Measurements from ENCODE around the gene CD82. TPM values are rescaled to one million over a fixed set of nuclear protein-coding genes. Genes with fewer than 3 reads are reported as not detected.

CD82 gene
- total RNA-seq, 1 donor from 2014 or later, result 22.3 TPM

DNA sequence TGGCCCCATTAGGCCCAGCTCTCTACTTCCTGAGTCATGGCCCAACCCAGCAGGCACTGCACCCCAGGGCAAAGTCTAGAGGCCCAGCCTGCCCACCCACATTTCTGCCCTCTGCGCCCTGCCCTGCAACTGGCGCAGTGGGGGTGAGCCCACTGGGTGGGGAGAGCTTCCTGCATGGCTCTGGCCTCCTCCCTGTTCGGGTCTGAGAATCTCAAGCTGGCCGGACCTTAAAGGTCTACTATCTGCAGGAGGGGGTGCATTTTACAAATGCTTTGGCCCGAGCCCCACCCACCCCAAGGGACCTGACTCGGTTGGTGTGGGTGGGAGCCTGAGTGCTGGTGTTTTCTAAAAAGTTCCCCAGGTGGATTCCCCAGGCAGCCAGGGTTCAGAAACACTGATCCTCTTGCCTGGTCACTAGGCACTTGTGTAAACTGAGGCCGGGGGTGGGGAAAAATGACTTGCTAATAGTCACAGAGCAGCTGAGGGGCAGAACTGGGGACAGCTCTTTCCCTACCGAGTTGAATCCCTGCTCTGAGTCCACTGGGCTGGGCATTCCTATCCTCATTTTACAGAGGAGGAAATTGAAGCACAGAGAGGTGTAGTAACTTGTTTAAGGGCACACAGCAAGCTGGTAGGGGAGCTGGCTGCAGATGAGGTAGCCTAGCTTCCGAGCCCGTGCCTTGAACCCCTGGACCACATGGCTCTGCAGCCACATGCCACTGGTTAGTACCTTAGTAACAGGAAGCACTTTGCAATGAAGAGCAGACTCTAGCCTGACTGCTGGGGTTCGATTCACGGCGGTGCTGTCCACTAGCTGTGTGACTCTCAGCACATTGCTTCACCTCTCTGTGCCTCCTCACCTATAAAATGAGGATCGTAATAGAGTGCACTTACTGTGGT lies 36.3 kb downstream of the CD82 start:
- DNase-seq (ENCODE audit: low read depth), result no peak

GRCh38 chr11:44602891-44603310 lies 37.4 kb downstream of the CD82 start:
- no peak for DNase-seq (ENCODE audit: low read depth)

GRCh38 chr11:44604171-44604581 lies 38.7 kb downstream of the CD82 start:
- peak; percentile 73 for DNase-seq (ENCODE audit: low read depth)

GRCh38 chr11:44605068-44605708 lies 39.7 kb downstream of the CD82 start:
- DNase-seq (ENCODE audit: low read depth), result no peak

DNA sequence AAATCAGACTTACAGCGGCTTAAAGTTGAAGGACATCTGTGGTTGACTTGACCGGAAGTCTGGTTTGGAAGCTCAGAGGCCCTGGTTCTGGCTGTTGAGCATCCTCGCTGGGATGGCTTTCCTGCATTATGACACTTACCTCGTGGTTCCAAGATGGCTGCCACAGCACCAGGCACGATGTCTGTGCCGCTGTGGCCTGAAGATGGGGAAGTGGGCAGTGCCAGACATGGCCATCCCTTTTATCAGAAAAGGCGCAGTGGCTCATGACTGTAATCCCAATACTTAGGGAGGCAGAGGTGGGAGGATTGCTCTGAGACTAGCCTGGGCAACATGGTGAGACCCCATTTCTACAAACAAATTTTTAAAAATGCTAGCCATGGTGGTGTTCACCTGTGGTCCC lies 40.5 kb downstream of the CD82 start:
- DNase-seq (ENCODE audit: low read depth), result no peak

GRCh38 chr11:44606472-44606871 lies 41.0 kb downstream of the CD82 start:
- no peak for DNase-seq (ENCODE audit: low read depth)

- DNase-seq (ENCODE audit: low read depth), result peak; percentile 63
Measured at GRCh38 chr11:44607319-44607962, 42.0 kb downstream of the CD82 start.

DNA sequence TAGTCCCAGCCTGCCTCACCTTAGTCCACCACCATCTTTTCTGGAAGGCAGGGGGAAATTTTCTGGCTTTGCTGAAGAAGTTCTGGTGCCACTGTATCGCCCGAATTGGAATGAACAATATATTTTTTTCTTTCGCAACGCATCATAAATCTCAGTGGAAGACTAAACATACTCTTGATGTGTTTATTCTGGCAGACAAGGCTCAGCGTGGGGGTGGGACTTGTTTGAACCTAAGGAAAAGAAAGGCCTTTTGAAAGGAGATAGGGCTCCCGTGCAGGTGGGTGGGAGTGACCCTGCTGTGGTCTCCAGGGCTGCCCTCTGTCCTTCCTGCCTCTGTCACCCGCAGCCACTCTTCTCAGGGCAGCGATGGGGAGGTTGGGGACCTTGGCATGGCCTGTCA lies 42.5 kb downstream of the CD82 start:
- DNase-seq (ENCODE audit: low read depth), result peak; percentile 70

DNA sequence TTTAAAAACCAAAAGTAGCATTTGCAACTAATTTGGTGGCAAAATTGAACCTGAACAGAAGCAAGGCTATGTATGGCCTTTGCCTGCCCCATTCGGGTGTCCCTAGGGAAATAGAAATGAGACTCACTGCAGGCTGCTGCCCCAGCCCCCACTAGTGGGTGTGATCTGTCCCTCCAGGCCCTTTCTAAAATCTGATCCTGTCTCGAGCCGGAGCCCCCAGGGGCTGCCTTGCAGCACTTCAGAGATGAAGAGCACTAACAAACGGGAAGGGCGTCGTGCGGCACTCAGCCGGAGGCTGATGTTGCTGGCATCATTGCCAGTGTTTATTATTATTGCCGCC lies 43.2 kb downstream of the CD82 start:
- DNase-seq (ENCODE audit: low read depth), result no peak

DNA sequence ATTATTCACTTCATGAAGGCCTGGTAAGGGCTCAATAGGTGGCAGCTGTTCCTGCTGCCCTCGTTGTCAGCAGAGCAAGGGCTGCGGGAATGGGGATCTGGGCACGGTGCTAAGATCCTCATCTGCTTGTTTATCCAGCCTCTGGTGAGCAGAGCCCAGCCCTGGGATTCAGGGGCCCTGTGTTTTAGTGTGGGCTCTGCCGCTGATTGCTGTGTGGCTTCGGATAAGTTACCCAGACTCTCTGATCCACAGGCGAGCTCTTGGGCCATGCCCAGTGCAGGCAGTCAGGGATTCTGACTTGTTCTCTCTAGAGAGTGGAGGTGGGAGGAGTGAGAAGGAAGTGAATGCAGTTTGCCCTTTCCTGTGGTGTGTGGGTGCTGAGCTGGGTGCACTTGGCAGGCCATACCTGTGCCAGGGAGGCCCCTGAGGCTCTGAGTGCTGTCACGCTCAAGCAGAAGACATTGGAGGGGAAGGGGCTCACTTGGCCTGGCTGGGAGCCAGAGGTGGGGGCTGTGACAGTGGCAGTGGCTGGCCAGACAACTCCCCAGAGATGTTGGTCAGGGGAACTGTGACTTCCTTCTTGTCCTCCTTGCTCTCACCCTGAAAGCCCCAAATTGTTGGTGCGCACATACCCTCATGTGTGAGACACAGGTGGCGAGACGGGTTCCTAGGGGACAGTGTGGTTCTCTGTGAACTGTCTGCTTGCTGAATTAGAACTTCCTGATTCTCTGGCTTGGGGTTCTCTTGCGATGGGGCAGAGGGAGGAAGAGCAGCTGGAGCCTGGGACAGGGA lies 43.7 kb downstream of the CD82 start:
- DNase-seq (ENCODE audit: low read depth), result no peak

- no peak for DNase-seq (ENCODE audit: low read depth)
Measured at GRCh38 chr11:44609783-44610155, 44.3 kb downstream of the CD82 start.

- DNase-seq (ENCODE audit: low read depth), result no peak
Measured at GRCh38 chr11:44610186-44610955, 44.9 kb downstream of the CD82 start.

DNA sequence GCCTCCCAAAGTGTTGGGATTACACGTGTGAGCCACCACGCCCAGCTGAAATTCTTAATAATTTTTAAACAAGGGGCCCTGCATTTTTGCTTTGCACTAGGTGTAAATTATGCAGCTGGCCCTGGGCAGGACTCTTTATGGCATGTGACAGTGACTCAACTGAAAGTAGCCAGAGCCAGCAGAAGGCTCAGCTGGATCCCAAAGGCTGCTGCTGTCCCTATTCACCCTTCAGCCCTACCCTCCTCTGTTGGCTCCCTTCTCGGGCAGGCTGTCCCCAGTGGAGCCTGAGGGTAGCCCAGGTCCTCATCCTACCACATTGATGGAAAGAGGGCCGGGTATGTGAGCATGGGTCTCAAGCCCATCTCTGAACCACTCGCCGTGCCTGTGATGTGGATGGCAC lies 45.6 kb downstream of the CD82 start:
- DNase-seq (ENCODE audit: low read depth), result peak; percentile 22

DNA sequence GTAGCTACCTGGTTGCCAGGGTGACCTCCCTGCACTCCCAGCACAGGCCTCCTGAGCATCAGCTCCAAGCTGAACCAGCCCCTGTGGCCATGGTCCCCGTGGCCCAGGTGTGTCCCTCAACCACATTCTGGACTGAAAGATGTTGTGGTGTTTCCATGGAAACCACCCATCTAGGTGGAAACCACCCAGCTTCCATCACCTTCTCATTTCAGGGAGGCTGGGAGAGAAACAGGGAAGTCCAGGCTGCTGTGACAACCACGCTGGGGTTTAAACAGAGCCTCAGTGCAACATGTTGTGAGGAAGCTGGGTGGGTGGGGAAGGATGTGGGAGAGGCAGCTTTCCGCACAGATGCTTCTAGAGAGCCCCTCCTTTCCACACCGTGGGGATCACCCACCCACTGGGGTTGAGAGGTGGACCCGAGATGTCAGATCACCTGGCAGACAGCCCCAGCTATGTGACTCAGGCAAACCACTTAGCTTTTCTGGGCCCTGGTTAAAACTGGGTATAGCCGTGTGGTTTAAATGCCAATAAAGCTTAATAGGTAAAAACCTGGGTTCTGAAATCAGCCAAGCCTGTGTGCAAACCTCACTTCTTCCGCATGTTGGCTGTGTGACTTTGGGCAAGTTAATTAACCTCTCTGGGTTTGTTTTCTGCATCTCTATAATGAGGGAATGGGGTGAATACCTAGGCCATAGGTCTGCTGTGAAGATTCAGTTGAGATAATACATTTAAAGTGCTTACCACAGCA lies 46.4 kb downstream of the CD82 start:
- peak; percentile 26 for DNase-seq (ENCODE audit: low read depth)

GRCh38 chr11:44613153-44613552 lies 47.7 kb downstream of the CD82 start:
- DNase-seq (ENCODE audit: low read depth), result no peak

DNA sequence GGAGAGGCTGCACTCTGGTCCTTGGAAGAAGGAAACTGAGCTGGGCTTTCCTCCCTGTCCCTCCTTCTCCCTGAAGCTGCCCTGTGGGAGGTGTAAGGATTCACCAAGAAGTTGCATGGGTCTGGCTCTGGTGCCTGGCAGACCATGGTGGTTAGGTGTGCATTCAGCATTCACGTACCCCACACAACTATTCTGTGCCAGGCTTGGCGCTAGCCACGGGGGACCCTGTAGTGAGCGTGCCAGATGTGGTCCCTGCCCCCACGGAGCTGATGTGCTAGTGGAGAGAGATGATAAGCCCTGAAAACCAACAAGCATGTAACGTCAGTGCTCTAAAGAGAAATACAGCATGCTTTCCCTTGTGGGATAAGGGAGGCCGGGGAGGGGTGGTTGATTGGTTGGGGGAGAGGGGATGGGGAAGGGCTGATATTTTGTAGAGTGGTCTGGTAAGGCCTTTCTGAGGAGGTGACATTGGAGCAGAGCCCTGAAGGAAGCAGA lies 48.9 kb downstream of the CD82 start:
- no peak for DNase-seq (ENCODE audit: low read depth)

GRCh38 chr11:44615041-44615755 lies 49.7 kb downstream of the CD82 start:
- DNase-seq (ENCODE audit: low read depth), result no peak

GRCh38 chr11:44615913-44616791 lies 50.7 kb downstream of the CD82 start:
- no peak for DNase-seq (ENCODE audit: low read depth)

Measured in renal cortical epithelial cell (primary cell).